OCI-LY7 (cell line): ENCODE results near the gene ARHGEF1. TPM values are rescaled to one million over a fixed set of nuclear protein-coding genes. Genes with fewer than 3 reads are reported as not detected.

ENCODE experiments used
- Bru-seq: library from RNA; stranded (reverse); fragments of 400-500 nt; gene quantifications from one replicate; lab custom pipeline; 2021; lab: Mats Ljungman, UMichigan
- BruChase-seq, 2 experiments: library from RNA; stranded (reverse); fragments of 400-500 nt; gene quantifications; one replicate each; lab custom pipeline; 2021; lab: Mats Ljungman, UMichigan
- BruUV-seq: library from RNA; stranded (reverse); fragments of 400-500 nt; replicated peaks from 2 replicates; lab custom pipeline; 2021; lab: Mats Ljungman, UMichigan
- CTCF ChIA-PET: fragments of 300-600 bp; sonication (Branson Sonifier 250); formaldehyde crosslinking; loops from one replicate; lab custom pipeline; 2022; ENCODE audit warnings: antibody characterized with exemption; ENCODE audit not compliant: unreplicated experiment; lab: Charles Lee
- POLR2A ChIA-PET: fragments of 300-600 bp; sonication (Branson Sonifier 250); formaldehyde crosslinking; loops from one replicate; lab custom pipeline; 2022; ENCODE audit warnings: antibody characterized with exemption; lab: Charles Lee
- DNase-seq: peaks from one replicate; pipeline ENCODE4 v3.0.0-alpha.2; 2015; ENCODE audit warnings: low spot score
- H2AFZ ChIP-seq: fragments of 200-600 bp; sonication (generic), shearing (Covaris generic); 2 replicates; pipeline ENCODE4 v1.6.1; 2014; ENCODE audit warnings: mild to moderate bottlenecking, antibody characterized with exemption, low read length, moderate library complexity
- H3K27ac ChIP-seq: fragments of 200-600 bp; sonication (generic); 2 replicates; pipeline ENCODE4 v1.5.1; 2014; ENCODE audit warnings: mixed run types, low read depth, mild to moderate bottlenecking, moderate library complexity, low read length, inconsistent platforms; ENCODE audit not compliant: poor library complexity, severe bottlenecking
- H3K36me3 ChIP-seq: fragments of 200-600 bp; sonication (generic); 2 replicates; pipeline ENCODE4 v1.6.1; 2014; ENCODE audit warnings: mild to moderate bottlenecking, antibody characterized with exemption, low read length, moderate library complexity, mixed read lengths; ENCODE audit not compliant: insufficient read depth
- H3K4me1 ChIP-seq: fragments of 200-600 bp; sonication (generic); 2 replicates; pipeline ENCODE4 v1.5.1; 2014; ENCODE audit warnings: mild to moderate bottlenecking, low read length; ENCODE audit not compliant: insufficient read depth, poor library complexity, severe bottlenecking
- H3K4me2 ChIP-seq: fragments of 200-600 bp; sonication (generic); 2 replicates; pipeline ENCODE4 v1.6.1; 2014; ENCODE audit warnings: mild to moderate bottlenecking, low read length
- H3K4me3 ChIP-seq: fragments of 200-600 bp; sonication (generic); 2 replicates; pipeline ENCODE4 v1.5.1; 2014; ENCODE audit warnings: mild to moderate bottlenecking, low read depth, low read length; ENCODE audit not compliant: poor library complexity, severe bottlenecking
- H3K79me2 ChIP-seq: fragments of 200-600 bp; sonication (generic); 2 replicates; pipeline ENCODE4 v1.6.1; 2016; ENCODE audit warnings: low read depth, mild to moderate bottlenecking, low read length, moderate library complexity, mixed read lengths; ENCODE audit not compliant: insufficient read depth
- H3K9me2 ChIP-seq: fragments of 200-600 bp; sonication (generic); 2 replicates; pipeline ENCODE4 v1.6.1; 2016; ENCODE audit warnings: mild to moderate bottlenecking, low read length, mixed read lengths; ENCODE audit not compliant: insufficient read depth
- H3K9me3 ChIP-seq: fragments of 200-600 bp; sonication (generic); 2 replicates; pipeline ENCODE4 v1.6.1; 2014; ENCODE audit warnings: mild to moderate bottlenecking, mixed run types, low read length, mixed read lengths
- H4K20me1 ChIP-seq: fragments of 200-600 bp; sonication (generic); 2 replicates; pipeline ENCODE4 v1.6.1; 2014; ENCODE audit warnings: mild to moderate bottlenecking, antibody characterized with exemption, low read length, moderate library complexity, mixed read lengths; ENCODE audit not compliant: insufficient read depth
- CTCF ChIP-seq: fragments of 200-600 bp; sonication (generic); conservative IDR thresholded peaks from 2 replicates; pipeline ENCODE4 v1.5.1; 2014; ENCODE audit warnings: mild to moderate bottlenecking, antibody characterized with exemption, low read length, moderate library complexity, mixed read lengths
- EZH2phosphoT487 ChIP-seq: fragments of 200-600 bp; sonication (generic); IDR thresholded peaks from 2 replicates; pipeline ENCODE4 v1.6.1; 2018; ENCODE audit warnings: low read depth, borderline replicate concordance, mild to moderate bottlenecking, mixed run types, antibody characterized with exemption, low read length, moderate library complexity, mixed read lengths
- intact Hi-C: fragments of 100-400 bp; cut with micrococcal nuclease; formaldehyde crosslinking; loops from one replicate; pipeline ENCODE4 v1.10.0; 2022; ENCODE audit not compliant: unreplicated experiment
- long read RNA-seq: library from polyadenylated mRNA; stranded (forward); transcript quantifications from one replicate; pipeline ENCODE4 v2.0.0, GENCODE V29; 2022
- total RNA-seq, 2 experiments: library from RNA; depleted of rRNA in 1 of 2; stranded (reverse); fragments of >200 nt in 1 of 2; shearing (Covaris generic) in 1 of 2; gene quantifications; 2 replicates each; pipeline ENCODE4 v1.2.3, GENCODE V29; 2014 to 2022

The ARHGEF1 gene
- total RNA-seq (2014; rRNA removed; shearing (Covaris generic)): 74.9 and 96.9 TPM in 2 replicates
- 297 and 318 TPM in 2 replicates for total RNA-seq (2022)
- Bru-seq, nascent RNA: percentile 75 among the genes with signal in this experiment
- BruChase-seq, experiment 1, labeled RNA remaining after a 6-hour chase: percentile 89 among the genes with signal in this experiment
- BruChase-seq, experiment 2, labeled RNA remaining after a 2-hour chase: percentile 83 among the genes with signal in this experiment
- long read RNA-seq, transcript ARHGEF1-219 (30 exons, 3,393 nt): minor isoform, 5 of 523 reads
- long read RNA-seq, transcript ARHGEF1-203 (29 exons, 3,243 nt): major isoform, 186 of 523 reads
- long read RNA-seq, transcript ARHGEF1-201 (29 exons, 3,171 nt): minor isoform, 45 of 523 reads
- long read RNA-seq, partial matches to known transcripts: 162 of 523 reads
- long read RNA-seq, other reads (novel, unspliced or antisense): 120 of 523 reads

GRCh38 chr19:41882568-41883462 is at the start of gene ARHGEF1:
Gene ARHGEF1 (plus strand): TSS chr19:41883184. CDS start chr19:41888083, 4,899 bp downstream.
- Histone ChIP-seq H3K27ac (peak within 1 kb of the TSS; percentile 100), H3K4me3 (peak within 1 kb of the TSS; percentile 97), H3K79me2 (peaks cover 55% of the 10 kb centered on the region), H4K20me1 (no peaks in the 10 kb centered on the region), H2AFZ (no peak within 1 kb of the TSS), H3K9me2 (no peaks in the 10 kb centered on the region), H3K4me2 (peak within 1 kb of the TSS; percentile 84), H3K4me1 (peaks cover 62% of the 10 kb centered on the region), H3K9me3 (no peaks in the 10 kb centered on the region), H3K36me3 (peaks cover 62% of the 10 kb centered on the region)
- BruUV-seq: no TSS peak
- TF ChIP-seq EZH2phosphoT487 (no peak), CTCF (no peak)
- peak; percentile 70 for DNase-seq
- intact Hi-C loops: no loop called here
- ChIA-PET CTCF (no interaction called here), POLR2A (interaction anchor here (0.7 kb wide), 1 partner anchor 8 kb away, joined by 3 read pairs; no protein-coding TSS in a partner anchor)

DNA sequence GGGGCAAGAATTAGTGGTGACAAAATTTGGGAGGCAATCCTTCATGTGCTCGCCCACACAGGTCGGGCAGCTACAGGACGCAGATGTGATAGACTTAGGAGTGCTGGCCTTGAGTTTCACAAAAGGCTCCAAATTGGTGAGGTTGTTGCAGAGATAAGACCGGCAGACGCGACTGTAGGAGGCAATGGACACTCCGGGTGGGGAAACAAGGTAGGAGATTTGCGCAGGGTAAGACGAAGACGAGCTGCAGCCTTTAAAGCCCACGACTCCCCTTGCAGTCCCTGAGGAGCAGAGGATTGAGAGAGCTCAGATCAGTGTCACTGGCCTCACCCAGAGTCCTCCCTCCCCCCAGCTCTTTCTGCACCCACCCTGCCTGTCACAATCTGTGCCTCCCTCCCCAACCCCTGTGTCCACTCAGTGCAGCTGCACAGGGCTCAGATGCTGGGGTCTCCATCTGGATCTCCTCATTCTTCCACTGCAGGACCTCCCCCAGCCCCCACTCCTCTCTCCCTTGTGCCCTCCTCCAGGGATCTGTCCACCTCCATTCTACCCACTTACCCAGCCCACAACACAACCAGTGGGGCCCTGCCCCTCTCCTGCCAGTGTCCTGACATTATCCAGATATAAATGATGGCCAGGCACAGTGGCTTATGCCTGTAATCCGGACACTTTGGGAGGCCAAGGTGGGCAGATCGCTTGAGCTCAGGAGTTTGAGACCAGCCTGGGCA is 44.8 kb upstream of the ARHGEF1 start:
- CTCF ChIA-PET: no interaction called here
- no peak for DNase-seq
- no peak overlapping the region for H3K4me3 ChIP-seq

More for the DNA sequence above, 44.8 kb upstream of the ARHGEF1 start:
- no TSS peak for BruUV-seq
- Histone ChIP-seq H2AFZ (no peak overlapping the region), H3K4me1 (peaks cover 14% of the 10 kb centered on the region), H4K20me1 (no peaks in the 10 kb centered on the region), H3K79me2 (no peaks in the 10 kb centered on the region), H3K4me2 (no peak overlapping the region), H3K9me2 (no peaks in the 10 kb centered on the region), H3K9me3 (no peaks in the 10 kb centered on the region), H3K27ac (no peak overlapping the region), H3K36me3 (no peaks in the 10 kb centered on the region)
- POLR2A ChIA-PET: interaction anchor here (0.6 kb wide), 1 partner anchor 146 kb away, joined by 10 read pairs; no protein-coding TSS in a partner anchor
- TF ChIP-seq CTCF: no peak
- no peak for TF ChIP-seq EZH2phosphoT487
- intact Hi-C loops: no loop called here
